Type B pancreatic cell (in vitro differentiated cells): ENCODE measurements around the gene RFT1. TPM values are rescaled to one million over a fixed set of nuclear protein-coding genes. Genes with fewer than 3 reads are reported as not detected.

Experiments
- DNase-seq: peaks from one replicate; pipeline ENCODE4 v3.0.0; 2021; ENCODE audit warnings: mixed read lengths; ENCODE audit not compliant: unreplicated experiment; ENCODE audit errors: extremely low spot score
- H3K27ac Mint-ChIP-seq: 2 replicates; pipeline ENCODE4 v1.8.0; 2021; ENCODE audit warnings: mild to moderate bottlenecking, mixed read lengths
- H3K27me3 Mint-ChIP-seq: 2 replicates; pipeline ENCODE4 v1.8.0; 2021; ENCODE audit warnings: mixed read lengths
- H3K36me3 Mint-ChIP-seq: 2 replicates; pipeline ENCODE4 v1.8.0; 2021; ENCODE audit warnings: mixed read lengths
- H3K4me1 Mint-ChIP-seq: one replicate; pipeline ENCODE4 v1.8.0; 2021; ENCODE audit warnings: mixed read lengths; ENCODE audit not compliant: unreplicated experiment
- H3K4me3 Mint-ChIP-seq: 2 replicates; pipeline ENCODE4 v1.8.0; 2021; ENCODE audit warnings: mild to moderate bottlenecking, mixed read lengths
- H3K9me3 Mint-ChIP-seq: 2 replicates; pipeline ENCODE4 v1.8.0; 2021; ENCODE audit warnings: mixed read lengths
- total RNA-seq: library from RNA; stranded (reverse); gene quantifications from 2 replicates; pipeline ENCODE4 v1.2.1, GENCODE V29; 2021; ENCODE audit warnings: low replicate concordance
- TF ChIP-seq, protein P1 (sequence below): fragments of 200-600 bp; sonication (generic); conservative IDR thresholded peaks from 2 replicates; pipeline ENCODE4 v1.5.0; 2021; ENCODE audit warnings: antibody characterized with exemption, mild to moderate bottlenecking

Gene RFT1
- total RNA-seq, 1 donor from 2014 or later, result 31.0 TPM

DNA sequence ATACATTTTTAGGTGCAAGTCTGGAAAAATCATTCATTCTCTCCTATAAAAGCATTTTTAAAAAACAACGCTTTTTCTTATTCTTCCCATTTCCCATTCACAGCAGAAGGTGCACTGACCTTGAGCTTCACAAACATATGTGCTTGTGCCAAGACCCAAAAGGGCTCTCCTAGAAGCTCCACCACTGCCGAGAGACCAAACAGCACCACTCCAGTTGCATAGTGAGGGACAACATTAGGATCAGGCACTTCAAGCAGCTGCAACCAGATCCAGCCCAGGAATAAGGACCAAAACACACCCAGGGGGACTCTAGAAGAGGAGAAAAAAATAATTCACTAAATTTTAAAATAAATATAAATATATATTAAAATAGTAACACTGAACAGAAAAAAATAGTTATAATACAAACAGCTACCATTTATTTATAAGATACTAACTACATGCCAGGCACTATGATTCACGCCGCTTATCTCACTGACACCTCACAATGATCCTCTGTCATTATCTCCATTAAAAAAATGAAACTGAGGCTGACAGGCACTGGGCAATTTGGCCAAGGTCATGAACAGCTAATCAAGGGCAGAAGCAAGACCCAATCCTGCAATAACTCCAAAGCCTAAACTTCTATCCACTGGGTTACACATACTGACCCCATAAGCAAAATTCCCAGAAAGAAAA lies 7.8 kb downstream of the RFT1 start:
- Mint-ChIP-seq H3K4me3 (no peak overlapping the region), H3K27me3 (no peaks in the 10 kb centered on the region), H3K36me3 (peaks cover 27% of the 10 kb centered on the region), H3K4me1 (no peaks in the 10 kb centered on the region), H3K27ac (no peak overlapping the region), H3K9me3 (no peaks in the 10 kb centered on the region)
- DNase-seq, result no peak
- TF ChIP-seq, protein P1, sequence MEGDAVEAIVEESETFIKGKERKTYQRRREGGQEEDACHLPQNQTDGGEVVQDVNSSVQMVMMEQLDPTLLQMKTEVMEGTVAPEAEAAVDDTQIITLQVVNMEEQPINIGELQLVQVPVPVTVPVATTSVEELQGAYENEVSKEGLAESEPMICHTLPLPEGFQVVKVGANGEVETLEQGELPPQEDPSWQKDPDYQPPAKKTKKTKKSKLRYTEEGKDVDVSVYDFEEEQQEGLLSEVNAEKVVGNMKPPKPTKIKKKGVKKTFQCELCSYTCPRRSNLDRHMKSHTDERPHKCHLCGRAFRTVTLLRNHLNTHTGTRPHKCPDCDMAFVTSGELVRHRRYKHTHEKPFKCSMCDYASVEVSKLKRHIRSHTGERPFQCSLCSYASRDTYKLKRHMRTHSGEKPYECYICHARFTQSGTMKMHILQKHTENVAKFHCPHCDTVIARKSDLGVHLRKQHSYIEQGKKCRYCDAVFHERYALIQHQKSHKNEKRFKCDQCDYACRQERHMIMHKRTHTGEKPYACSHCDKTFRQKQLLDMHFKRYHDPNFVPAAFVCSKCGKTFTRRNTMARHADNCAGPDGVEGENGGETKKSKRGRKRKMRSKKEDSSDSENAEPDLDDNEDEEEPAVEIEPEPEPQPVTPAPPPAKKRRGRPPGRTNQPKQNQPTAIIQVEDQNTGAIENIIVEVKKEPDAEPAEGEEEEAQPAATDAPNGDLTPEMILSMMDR, result no peak

DNA sequence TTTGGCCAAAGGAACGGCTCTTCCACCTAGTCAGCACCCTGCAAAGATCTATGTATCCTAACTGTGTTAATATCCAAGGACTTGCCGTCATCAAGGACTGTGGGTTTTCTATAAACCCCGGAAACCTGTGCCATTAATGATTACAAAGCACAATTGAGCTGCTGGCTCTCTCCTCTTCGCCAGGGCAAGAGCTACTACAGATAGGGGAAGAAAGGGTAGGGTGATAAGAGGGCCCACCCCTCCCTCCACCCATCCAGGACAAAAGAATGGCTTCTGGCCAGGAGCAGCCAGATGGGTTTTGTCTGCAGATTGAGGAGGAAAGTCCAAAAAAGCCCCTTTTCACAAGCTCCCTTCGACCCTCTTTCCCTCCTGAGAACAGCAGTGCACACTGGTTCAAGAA lies 9.9 kb downstream of the RFT1 start:
- no peak for DNase-seq
- Mint-ChIP-seq H3K4me3 (no peak overlapping the region), H3K27ac (no peak overlapping the region), H3K27me3 (no peaks in the 10 kb centered on the region), H3K36me3 (peaks cover 27% of the 10 kb centered on the region), H3K9me3 (no peaks in the 10 kb centered on the region), H3K4me1 (no peaks in the 10 kb centered on the region)
- TF ChIP-seq, protein P1, result no peak

- Mint-ChIP-seq H3K4me3 (no peak overlapping the region), H3K27ac (no peak overlapping the region), H3K36me3 (peaks cover 11% of the 10 kb centered on the region), H3K4me1 (no peaks in the 10 kb centered on the region), H3K27me3 (no peaks in the 10 kb centered on the region), H3K9me3 (no peaks in the 10 kb centered on the region)
- TF ChIP-seq, protein P1, result no peak
- DNase-seq, result no peak
Measured at GRCh38 chr3:53116956-53117355, 13.3 kb downstream of the RFT1 start.

DNA sequence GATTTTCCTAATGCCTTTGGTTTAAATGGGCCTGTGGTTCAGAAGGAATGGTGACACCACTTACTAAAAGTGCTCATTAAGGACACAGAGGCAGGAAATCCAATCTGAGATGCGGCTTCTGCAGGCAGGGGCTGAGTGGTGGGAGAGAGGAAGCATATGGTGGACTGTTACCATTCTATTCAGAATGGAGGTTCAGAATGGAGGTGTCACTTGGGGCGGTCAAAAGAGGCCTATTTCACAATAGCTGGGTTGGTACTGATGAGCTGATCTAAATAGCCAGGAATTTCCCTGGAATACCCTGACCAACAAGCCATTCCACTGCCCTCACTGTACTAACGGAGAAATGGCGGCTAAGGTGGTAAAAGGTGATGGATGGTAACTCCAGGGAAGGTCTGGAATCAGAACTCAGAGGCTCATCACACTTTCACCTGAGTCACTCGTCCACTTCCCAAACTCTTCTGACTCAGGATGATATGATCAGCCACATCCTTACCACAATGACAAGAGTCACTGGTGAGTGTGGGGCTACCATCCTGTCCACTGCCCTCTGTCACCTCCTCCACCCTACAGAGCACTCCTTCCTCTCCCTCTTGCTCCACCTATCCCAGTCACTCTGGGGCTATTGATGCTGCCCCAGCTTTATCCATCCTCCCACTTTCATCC lies 15.7 kb downstream of the RFT1 start:
- TF ChIP-seq, protein P1, result no peak
- H3K27ac Mint-ChIP-seq, result no peak overlapping the region
- no peak for DNase-seq
- no peaks in the 10 kb centered on the region for H3K4me1 Mint-ChIP-seq
- no peak overlapping the region for H3K4me3 Mint-ChIP-seq
- H3K9me3 Mint-ChIP-seq, result no peaks in the 10 kb centered on the region
- no peaks in the 10 kb centered on the region for H3K27me3 Mint-ChIP-seq
- H3K36me3 Mint-ChIP-seq, result peaks cover 11% of the 10 kb centered on the region

DNA sequence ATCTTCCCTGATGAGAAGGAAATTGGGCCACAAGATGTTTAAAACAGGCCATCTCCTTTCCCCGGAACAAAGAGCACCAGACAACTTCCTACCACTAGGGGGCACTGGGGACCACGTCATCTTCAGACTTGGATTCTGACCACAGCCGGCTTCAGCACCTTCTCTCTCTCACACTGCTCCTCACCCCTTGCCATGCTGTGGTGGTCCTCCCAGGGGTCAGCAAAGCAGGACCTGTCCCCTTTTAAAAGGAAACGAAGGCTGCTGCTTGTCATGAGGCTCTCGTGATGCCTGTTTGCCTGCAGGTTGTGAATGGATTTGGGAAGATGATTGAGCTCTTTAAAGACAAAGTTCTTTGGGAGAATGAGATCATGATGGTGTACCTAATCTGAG lies 16.2 kb downstream of the RFT1 start:
- no peak overlapping the region for H3K27ac Mint-ChIP-seq
- TF ChIP-seq, protein P1, result peak; percentile 97
- peaks cover 14% of the 10 kb centered on the region for H3K36me3 Mint-ChIP-seq
- no peaks in the 10 kb centered on the region for H3K4me1 Mint-ChIP-seq
- no peaks in the 10 kb centered on the region for H3K27me3 Mint-ChIP-seq
- H3K4me3 Mint-ChIP-seq, result no peak overlapping the region
- no peaks in the 10 kb centered on the region for H3K9me3 Mint-ChIP-seq
- peak; percentile 76 for DNase-seq
